SK-N-SH (cell line): ENCODE data around the gene S100Z. TPM values are rescaled to one million over a fixed set of nuclear protein-coding genes. Genes with fewer than 3 reads are reported as not detected.
A peak's percentile ranks its signal among the peaks of the same experiment; 100 is the strongest.

ENCODE experiments used
- CTCF ChIA-PET: fragments of 300-600, 350-600 bp; formaldehyde crosslinking; extraction: SDS; loops from one replicate; lab custom pipeline; 2021; lab: Yijun Ruan, JAX
- POLR2A ChIA-PET: fragments of 350-600 bp; sonication (Branson Sonifier 250); formaldehyde crosslinking; extraction: SDS; loops from one replicate; lab custom pipeline; 2020; ENCODE audit warnings: antibody characterized with exemption, inconsistent platforms; lab: Yijun Ruan, JAX
- DNase-seq: peaks from one replicate; pipeline ENCODE4 v3.0.0; 2012
- H2AFZ ChIP-seq: fragments of 200-600 bp; sonication (generic); 2 replicates; pipeline ENCODE4 v1.8.1; 2016; ENCODE audit warnings: antibody characterized with exemption, mild to moderate bottlenecking, low read depth
- H3F3A ChIP-seq: fragments of 200-600 bp; sonication (generic); replicated peaks from 2 replicates; pipeline ENCODE3; 2016; ENCODE audit warnings: antibody characterized with exemption, mild to moderate bottlenecking; ENCODE audit not compliant: insufficient read depth
- H3K27ac ChIP-seq, 2 experiments: fragments of 200-500 bp in 1 of 2; fragments of 200-600 bp in 1 of 2; sonication (Bioruptor generic) in 1 of 2; sonication (generic), shearing (Covaris generic) in 1 of 2; 2 replicates each; pipeline versions ENCODE4 v1.5.1 to v1.6.1; 2014 to 2016; ENCODE audit warnings: low read depth in 2 of 2, inconsistent platforms in 1 of 2, low read length in 1 of 2, mild to moderate bottlenecking in 1 of 2, mixed read lengths in 1 of 2
- H3K27me3 ChIP-seq: fragments of 200-600 bp; sonication (generic), shearing (Covaris generic); 2 replicates; pipeline ENCODE4 v1.6.1; 2016; ENCODE audit warnings: mixed run types; ENCODE audit not compliant: insufficient read depth
- H3K36me3 ChIP-seq, 2 experiments: fragments of 200-500 bp in 1 of 2; fragments of 200-600 bp in 1 of 2; sonication (Bioruptor generic) in 1 of 2; sonication (generic) in 1 of 2; replicated peaks in 1 of 2; 2 replicates each; pipeline versions ENCODE3 to v1.5.1; 2014 to 2016; ENCODE audit warnings: low read length in 1 of 2, mild to moderate bottlenecking in 1 of 2; ENCODE audit not compliant: insufficient read depth in 2 of 2, control insufficient read depth in 1 of 2
- H3K4me1 ChIP-seq, 2 experiments: fragments of 200-500 bp in 1 of 2; fragments of 200-600 bp in 1 of 2; sonication (Bioruptor generic) in 1 of 2; sonication (generic), shearing (Covaris generic) in 1 of 2; 2 replicates each; pipeline versions ENCODE4 v1.5.1 to v1.6.1; 2014 to 2016; ENCODE audit warnings: low read depth in 1 of 2, low read length in 1 of 2, mixed run types in 1 of 2; ENCODE audit not compliant: insufficient read depth in 2 of 2, control insufficient read depth in 1 of 2
- H3K4me2 ChIP-seq: fragments of 200-600 bp; sonication (generic), shearing (Covaris generic); 2 replicates; pipeline ENCODE4 v1.6.1; 2017; ENCODE audit warnings: mixed run types
- H3K4me3 ChIP-seq, 2 experiments: fragments of 200-500 bp in 1 of 2; fragments of 200-600 bp in 1 of 2; sonication (Bioruptor generic) in 1 of 2; sonication (generic), shearing (Covaris generic) in 1 of 2; 2 replicates each; pipeline versions ENCODE4 v1.5.1 to v1.8.1; 2014 to 2016; ENCODE audit warnings: low read depth in 2 of 2, inconsistent platforms in 1 of 2, low read length in 1 of 2, mild to moderate bottlenecking in 1 of 2, mixed read lengths in 1 of 2, moderate library complexity in 1 of 2
- H3K79me2 ChIP-seq: fragments of 200-600 bp; sonication (generic); 2 replicates; pipeline ENCODE4 v1.8.1; 2017; ENCODE audit warnings: mild to moderate bottlenecking; ENCODE audit not compliant: insufficient read depth
- H3K9ac ChIP-seq: fragments of 200-600 bp; sonication (generic); 2 replicates; pipeline ENCODE4 v1.6.1; 2017; ENCODE audit warnings: mixed run types
- H3K9me2 ChIP-seq: fragments of 200-600 bp; sonication (generic); 2 replicates; pipeline ENCODE4 v1.6.1; 2017; ENCODE audit warnings: mixed run types
- H3K9me3 ChIP-seq: fragments of 200-600 bp; sonication (generic); 2 replicates; pipeline ENCODE4 v1.6.1; 2017; ENCODE audit warnings: mixed run types, mild to moderate bottlenecking, moderate library complexity
- H4K20me1 ChIP-seq: fragments of 200-600 bp; sonication (generic); 2 replicates; pipeline ENCODE4 v1.6.1; 2017; ENCODE audit warnings: mild to moderate bottlenecking, mixed run types; ENCODE audit not compliant: insufficient read depth
- ELF1 ChIP-seq: IDR thresholded peaks from 2 replicates; pipeline ENCODE4 v1.4.0; 2012
- EZH2phosphoT487 ChIP-seq: fragments of 200-600 bp; sonication (generic); IDR thresholded peaks from 2 replicates; pipeline ENCODE4 v1.6.1; 2017; ENCODE audit warnings: low read depth, mixed run types, mild to moderate bottlenecking, antibody characterized with exemption, moderate library complexity, borderline replicate concordance
- FOSL2 ChIP-seq: IDR thresholded peaks from 2 replicates; pipeline ENCODE4 v1.4.0; 2012; ENCODE audit warnings: low read depth, mild to moderate bottlenecking, moderate library complexity, borderline replicate concordance
- FOXJ3 ChIP-seq: sonication (generic); formaldehyde crosslinking; IDR thresholded peaks from 2 replicates; pipeline ENCODE4 v1.5.1; 2020; ENCODE audit warnings: mild to moderate bottlenecking, missing genetic modification reagents
- FOXM1 ChIP-seq: IDR thresholded peaks from 2 replicates; pipeline ENCODE4 v1.4.0; 2012; ENCODE audit warnings: low read depth, mild to moderate bottlenecking
- GABPA ChIP-seq: IDR thresholded peaks from 2 replicates; pipeline ENCODE4 v1.4.0; 2012; ENCODE audit warnings: low read depth, mild to moderate bottlenecking
- GATA2 ChIP-seq: sonication (generic); formaldehyde crosslinking; IDR thresholded peaks from 2 replicates; pipeline ENCODE4 v1.5.0; 2020; ENCODE audit warnings: mild to moderate bottlenecking, missing genetic modification reagents
- NFIC ChIP-seq: IDR thresholded peaks from 2 replicates; pipeline ENCODE4 v1.4.0; 2012; ENCODE audit warnings: borderline replicate concordance
- POLR2AphosphoS5 ChIP-seq: IDR thresholded peaks from 2 replicates; pipeline ENCODE4 v1.6.1; 2012; ENCODE audit warnings: low read depth, low read length
- RCOR1 ChIP-seq: fragments of 150-350 bp; IDR thresholded peaks from 2 replicates; pipeline ENCODE4 v1.6.1; 2017; ENCODE audit warnings: antibody characterized with exemption, low read length
- RXRA ChIP-seq: IDR thresholded peaks from 2 replicates; pipeline ENCODE4 v1.4.0; 2012; ENCODE audit warnings: low read depth, mild to moderate bottlenecking, borderline replicate concordance
- TEAD4 ChIP-seq: IDR thresholded peaks from 2 replicates; pipeline ENCODE4 v1.4.0; 2012; ENCODE audit warnings: mild to moderate bottlenecking, borderline replicate concordance; ENCODE audit not compliant: insufficient read depth
- YY1 ChIP-seq: IDR thresholded peaks from 2 replicates; pipeline ENCODE4 v1.4.0; 2012; ENCODE audit warnings: low read depth, mild to moderate bottlenecking
- WGBS: methylation state at CpG from one replicate; pipeline ENCODE4 v1.1.6; 2017; ENCODE audit warnings: low lambda C conversion rate; 5-methylcytosine and 5-hydroxymethylcytosine counted together
- polyA plus RNA-seq, 3 experiments: library from polyadenylated mRNA; depleted of rRNA; stranded (reverse); fragments of >200 nt; gene quantifications; 2 replicates each; pipeline ENCODE4 v1.2.3, GENCODE V29; 2012
- TF ChIP-seq, protein P1 (sequence below): fragments of 200-600 bp; sonication (generic); IDR thresholded peaks from 2 replicates; pipeline ENCODE4 v1.6.1; 2017; ENCODE audit warnings: antibody characterized with exemption, mild to moderate bottlenecking, moderate library complexity
- TF ChIP-seq, protein P2 (sequence below): fragments of 150-350 bp; IDR thresholded peaks from 2 replicates; pipeline ENCODE4 v1.6.1; 2017; ENCODE audit warnings: antibody characterized with exemption, low read length, low read depth, borderline replicate concordance
- TF ChIP-seq, protein P3 (sequence below): IDR thresholded peaks from 2 replicates; pipeline ENCODE4 v1.4.0; 2012; ENCODE audit warnings: low read depth, borderline replicate concordance
- TF ChIP-seq, protein P4 (sequence below): IDR thresholded peaks from 2 replicates; pipeline ENCODE4 v1.6.1; 2012; ENCODE audit warnings: mild to moderate bottlenecking, low read depth, low read length, moderate library complexity
- TF ChIP-seq, protein P5 (sequence below): IDR thresholded peaks from 2 replicates; pipeline ENCODE4 v1.4.0; 2012; ENCODE audit warnings: low read depth

S100Z gene
- polyA plus RNA-seq, 1 of the 3 experiments (the other 2 are of a cell fraction): not detected

DNA sequence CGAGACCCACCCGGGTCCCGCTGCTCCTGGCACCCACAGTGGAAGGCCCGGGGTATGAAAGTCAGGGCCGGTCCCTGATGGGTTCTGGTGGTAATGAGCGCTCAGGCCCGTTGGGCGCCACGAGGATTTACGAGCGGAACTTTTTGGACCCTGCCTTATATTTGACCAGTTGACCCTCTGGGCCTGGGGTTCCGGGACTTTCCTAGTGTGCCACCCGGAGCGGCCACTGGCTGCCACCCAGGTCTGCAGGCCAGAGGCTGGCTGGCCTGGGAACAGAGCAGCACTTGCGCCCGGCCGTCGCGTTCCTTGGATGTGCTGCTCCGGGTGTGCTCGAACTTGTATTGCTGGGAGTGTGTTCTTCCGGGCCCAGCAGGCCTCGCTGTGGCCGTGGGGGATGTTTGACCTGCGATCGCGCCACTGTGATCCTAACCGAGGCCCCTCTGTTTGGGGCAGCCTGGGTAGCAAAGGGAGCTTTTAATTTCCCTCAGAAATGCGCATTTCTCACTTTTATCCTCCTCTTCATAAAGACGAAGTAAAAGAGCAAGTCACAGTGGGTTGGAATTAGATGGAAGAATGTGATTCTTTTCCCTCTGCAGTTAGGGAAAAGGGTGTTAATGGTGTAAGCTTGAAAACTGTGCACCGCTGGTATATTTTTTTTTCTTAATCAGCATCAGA, 29.8 kb upstream of the S100Z start:
- Histone ChIP-seq H3K4me2 (peak overlapping the region; percentile 99), H3K4me1 (peaks cover 8 to 17% of the 10 kb centered on the region in 2 experiments; a peak in 2 of 4 replicates), H3K79me2 (peaks cover 21% of the 10 kb centered on the region), H3K9me2 (no peaks in the 10 kb centered on the region), H3K36me3 (no peaks in the 10 kb centered on the region), H3K9me3 (no peaks in the 10 kb centered on the region), H3K4me3 (peak overlapping the region; percentile 74 to 84), H2AFZ (peak overlapping the region; percentile 94; the same call in 1 of the 2 replicates), H3K27me3 (no peaks in the 10 kb centered on the region)
- WGBS: 69% methylated on average over 28 of the region's 31 CpGs
- CTCF ChIA-PET: interaction anchor here (1.1 kb wide), 1 partner anchor 324 kb away, joined by 3 read pairs; no protein-coding TSS in a partner anchor
- TF ChIP-seq GATA2 (CRISPR knock-in tag) (no peak), ELF1 (no peak), GABPA (no peak), NFIC (no peak), RXRA (no peak), FOXJ3 (no peak), POLR2AphosphoS5 (no peak), RCOR1 (no peak), YY1 (no peak)
- TF ChIP-seq, protein P1, sequence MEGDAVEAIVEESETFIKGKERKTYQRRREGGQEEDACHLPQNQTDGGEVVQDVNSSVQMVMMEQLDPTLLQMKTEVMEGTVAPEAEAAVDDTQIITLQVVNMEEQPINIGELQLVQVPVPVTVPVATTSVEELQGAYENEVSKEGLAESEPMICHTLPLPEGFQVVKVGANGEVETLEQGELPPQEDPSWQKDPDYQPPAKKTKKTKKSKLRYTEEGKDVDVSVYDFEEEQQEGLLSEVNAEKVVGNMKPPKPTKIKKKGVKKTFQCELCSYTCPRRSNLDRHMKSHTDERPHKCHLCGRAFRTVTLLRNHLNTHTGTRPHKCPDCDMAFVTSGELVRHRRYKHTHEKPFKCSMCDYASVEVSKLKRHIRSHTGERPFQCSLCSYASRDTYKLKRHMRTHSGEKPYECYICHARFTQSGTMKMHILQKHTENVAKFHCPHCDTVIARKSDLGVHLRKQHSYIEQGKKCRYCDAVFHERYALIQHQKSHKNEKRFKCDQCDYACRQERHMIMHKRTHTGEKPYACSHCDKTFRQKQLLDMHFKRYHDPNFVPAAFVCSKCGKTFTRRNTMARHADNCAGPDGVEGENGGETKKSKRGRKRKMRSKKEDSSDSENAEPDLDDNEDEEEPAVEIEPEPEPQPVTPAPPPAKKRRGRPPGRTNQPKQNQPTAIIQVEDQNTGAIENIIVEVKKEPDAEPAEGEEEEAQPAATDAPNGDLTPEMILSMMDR: no peak
- TF ChIP-seq, protein P2, sequence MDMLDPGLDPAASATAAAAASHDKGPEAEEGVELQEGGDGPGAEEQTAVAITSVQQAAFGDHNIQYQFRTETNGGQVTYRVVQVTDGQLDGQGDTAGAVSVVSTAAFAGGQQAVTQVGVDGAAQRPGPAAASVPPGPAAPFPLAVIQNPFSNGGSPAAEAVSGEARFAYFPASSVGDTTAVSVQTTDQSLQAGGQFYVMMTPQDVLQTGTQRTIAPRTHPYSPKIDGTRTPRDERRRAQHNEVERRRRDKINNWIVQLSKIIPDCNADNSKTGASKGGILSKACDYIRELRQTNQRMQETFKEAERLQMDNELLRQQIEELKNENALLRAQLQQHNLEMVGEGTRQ: no peak
- TF ChIP-seq, protein P3, sequence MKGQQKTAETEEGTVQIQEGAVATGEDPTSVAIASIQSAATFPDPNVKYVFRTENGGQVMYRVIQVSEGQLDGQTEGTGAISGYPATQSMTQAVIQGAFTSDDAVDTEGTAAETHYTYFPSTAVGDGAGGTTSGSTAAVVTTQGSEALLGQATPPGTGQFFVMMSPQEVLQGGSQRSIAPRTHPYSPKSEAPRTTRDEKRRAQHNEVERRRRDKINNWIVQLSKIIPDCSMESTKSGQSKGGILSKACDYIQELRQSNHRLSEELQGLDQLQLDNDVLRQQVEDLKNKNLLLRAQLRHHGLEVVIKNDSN: no peak
- TF ChIP-seq, all 33 proteins: peak for 0
- Histone ChIP-seq H3K27ac (no peak overlapping the region), H3K9ac (peak overlapping the region; percentile 78; the same call in 1 of the 2 replicates), H3F3A (peaks cover 35% of the 10 kb centered on the region), H4K20me1 (no peaks in the 10 kb centered on the region)
- DNase-seq: no peak
- POLR2A ChIA-PET: no interaction called here

DNA sequence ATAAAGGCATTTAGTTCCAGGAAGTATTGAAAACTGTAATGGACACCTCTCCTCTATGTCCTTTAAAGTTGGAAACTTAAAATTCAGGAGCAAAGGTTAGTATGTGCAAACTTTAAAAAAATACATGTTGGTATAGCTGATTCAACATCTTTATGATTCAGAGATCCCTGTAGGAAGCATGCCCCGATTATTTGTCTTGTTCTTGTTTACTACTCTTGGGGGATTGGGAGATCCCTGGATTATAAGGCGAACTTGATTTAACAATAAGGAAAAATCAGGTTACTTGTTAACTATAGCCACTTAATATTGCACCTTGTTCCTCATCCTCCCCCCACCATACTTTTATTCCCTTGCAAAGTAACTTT, 29.3 kb upstream of the S100Z start:
- Histone ChIP-seq H3K4me1 (peaks cover 8 to 11% of the 10 kb centered on the region in 2 experiments; a peak in 2 of 4 replicates), H3K9ac (peak overlapping the region; percentile 9; the same call in 1 of the 2 replicates), H3K79me2 (peaks cover 21% of the 10 kb centered on the region), H3K9me2 (no peaks in the 10 kb centered on the region), H3K27me3 (no peaks in the 10 kb centered on the region), H3K4me3 (peak overlapping the region; percentile 74 to 84; a peak in 3 of 4 replicates), H3K36me3 (no peaks in the 10 kb centered on the region), H4K20me1 (no peaks in the 10 kb centered on the region), H3K9me3 (no peaks in the 10 kb centered on the region), H3K4me2 (peak overlapping the region; percentile 99), H3K27ac (no peak overlapping the region), H2AFZ (no peak overlapping the region), H3F3A (peaks cover 30% of the 10 kb centered on the region)
- WGBS: 27% methylated on average over 2 of the region's 2 CpGs
- DNase-seq: no peak
- POLR2A ChIA-PET: no interaction called here
- CTCF ChIA-PET: no interaction called here
- TF ChIP-seq TEAD4: no peak
- TF ChIP-seq FOXM1: no peak
- TF ChIP-seq, protein P4, sequence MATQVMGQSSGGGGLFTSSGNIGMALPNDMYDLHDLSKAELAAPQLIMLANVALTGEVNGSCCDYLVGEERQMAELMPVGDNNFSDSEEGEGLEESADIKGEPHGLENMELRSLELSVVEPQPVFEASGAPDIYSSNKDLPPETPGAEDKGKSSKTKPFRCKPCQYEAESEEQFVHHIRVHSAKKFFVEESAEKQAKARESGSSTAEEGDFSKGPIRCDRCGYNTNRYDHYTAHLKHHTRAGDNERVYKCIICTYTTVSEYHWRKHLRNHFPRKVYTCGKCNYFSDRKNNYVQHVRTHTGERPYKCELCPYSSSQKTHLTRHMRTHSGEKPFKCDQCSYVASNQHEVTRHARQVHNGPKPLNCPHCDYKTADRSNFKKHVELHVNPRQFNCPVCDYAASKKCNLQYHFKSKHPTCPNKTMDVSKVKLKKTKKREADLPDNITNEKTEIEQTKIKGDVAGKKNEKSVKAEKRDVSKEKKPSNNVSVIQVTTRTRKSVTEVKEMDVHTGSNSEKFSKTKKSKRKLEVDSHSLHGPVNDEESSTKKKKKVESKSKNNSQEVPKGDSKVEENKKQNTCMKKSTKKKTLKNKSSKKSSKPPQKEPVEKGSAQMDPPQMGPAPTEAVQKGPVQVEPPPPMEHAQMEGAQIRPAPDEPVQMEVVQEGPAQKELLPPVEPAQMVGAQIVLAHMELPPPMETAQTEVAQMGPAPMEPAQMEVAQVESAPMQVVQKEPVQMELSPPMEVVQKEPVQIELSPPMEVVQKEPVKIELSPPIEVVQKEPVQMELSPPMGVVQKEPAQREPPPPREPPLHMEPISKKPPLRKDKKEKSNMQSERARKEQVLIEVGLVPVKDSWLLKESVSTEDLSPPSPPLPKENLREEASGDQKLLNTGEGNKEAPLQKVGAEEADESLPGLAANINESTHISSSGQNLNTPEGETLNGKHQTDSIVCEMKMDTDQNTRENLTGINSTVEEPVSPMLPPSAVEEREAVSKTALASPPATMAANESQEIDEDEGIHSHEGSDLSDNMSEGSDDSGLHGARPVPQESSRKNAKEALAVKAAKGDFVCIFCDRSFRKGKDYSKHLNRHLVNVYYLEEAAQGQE: no peak
- TF ChIP-seq, protein P3: no peak
- TF ChIP-seq EZH2phosphoT487: no peak
- TF ChIP-seq, protein P5, sequence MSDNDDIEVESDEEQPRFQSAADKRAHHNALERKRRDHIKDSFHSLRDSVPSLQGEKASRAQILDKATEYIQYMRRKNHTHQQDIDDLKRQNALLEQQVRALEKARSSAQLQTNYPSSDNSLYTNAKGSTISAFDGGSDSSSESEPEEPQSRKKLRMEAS: no peak
- no peak for TF ChIP-seq GATA2 (CRISPR knock-in tag)
- TF ChIP-seq FOSL2: no peak
- TF ChIP-seq NFIC: no peak
